Activated gamma-delta T cell treated with anti-CD3 and anti-CD28 coated beads, Interleukin-2, amount 50 U/mL, for 16 hours (primary cell): ENCODE data around the gene RAB31.
"Not testable (repeated sequence)": the region's sequence is repeated elsewhere in the genome, so short reads cannot be mapped to it uniquely, and the experiment has no call there.

ENCODE experiments used
- DNase-seq: peaks from one replicate; pipeline ENCODE4 v3.0.0-alpha.2; 2020; ENCODE audit warnings: low read depth

The RAB31 gene, protein sequence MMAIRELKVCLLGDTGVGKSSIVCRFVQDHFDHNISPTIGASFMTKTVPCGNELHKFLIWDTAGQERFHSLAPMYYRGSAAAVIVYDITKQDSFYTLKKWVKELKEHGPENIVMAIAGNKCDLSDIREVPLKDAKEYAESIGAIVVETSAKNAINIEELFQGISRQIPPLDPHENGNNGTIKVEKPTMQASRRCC

DNA sequence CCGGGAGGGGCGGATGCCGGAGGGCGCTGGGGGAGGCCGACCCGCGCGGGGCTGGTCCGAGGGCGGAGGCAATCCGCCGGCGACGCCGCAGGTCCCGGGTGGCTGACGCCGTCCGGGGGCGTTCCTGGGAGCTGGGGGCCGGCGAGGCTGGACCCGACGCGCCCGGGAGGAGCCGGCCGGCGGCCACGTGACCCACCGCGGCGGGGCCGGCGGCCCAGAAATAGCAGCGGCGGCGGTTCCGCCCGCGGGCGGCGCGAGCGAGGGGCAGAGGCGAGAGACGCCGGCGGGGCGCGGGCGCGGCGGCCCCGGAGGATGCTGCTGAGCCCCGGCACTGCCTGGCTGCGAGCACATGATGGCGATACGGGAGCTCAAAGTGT, at the start of gene RAB31:
Gene RAB31 (plus strand): TSS at position 245 of the 377 bp plus-strand sequence. CDS start 105 bp downstream, at position 350.
- DNase-seq, result no peak

DNA sequence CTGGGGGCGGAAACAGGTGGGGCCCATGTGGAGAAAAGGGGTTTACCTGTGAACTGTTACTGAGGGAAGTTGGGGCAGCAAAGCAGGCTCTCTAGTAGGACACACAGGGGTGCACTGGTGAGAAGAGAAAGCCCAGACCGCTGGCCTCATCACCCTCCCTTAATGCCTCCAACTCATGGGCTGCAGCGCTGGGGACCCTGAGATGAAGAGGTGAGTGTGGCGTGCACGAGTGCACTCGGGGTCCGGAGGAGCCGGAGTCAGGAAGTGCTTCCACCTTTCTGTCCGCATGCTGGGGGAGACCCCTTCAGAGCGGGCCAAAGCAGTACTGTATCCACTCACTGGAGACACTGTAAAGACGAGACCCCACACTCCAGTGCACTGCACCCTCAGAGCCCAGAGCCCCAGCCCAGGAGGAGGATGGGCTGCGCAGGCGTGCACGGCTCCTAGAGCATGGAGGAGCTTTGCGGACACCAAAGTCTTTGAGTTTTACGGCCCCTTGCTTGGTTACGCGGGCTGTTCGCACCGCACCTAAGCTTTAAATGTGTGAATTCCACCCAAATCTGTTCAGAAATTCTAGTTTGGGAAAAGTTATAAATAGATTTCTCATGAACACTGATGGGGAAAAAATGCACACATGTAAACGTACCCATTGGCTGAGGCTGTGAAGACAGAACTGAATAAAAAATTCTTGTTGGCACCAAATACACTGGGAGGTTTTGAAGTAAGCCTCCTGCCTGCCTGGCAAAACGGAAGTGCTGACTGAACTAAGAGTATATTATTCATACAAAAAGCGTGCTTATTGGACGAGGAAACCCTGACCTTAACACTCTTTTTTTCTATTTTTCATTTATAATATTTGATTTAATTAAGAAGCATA, 48.4 kb upstream of the RAB31 start:
- no peak for DNase-seq

DNA sequence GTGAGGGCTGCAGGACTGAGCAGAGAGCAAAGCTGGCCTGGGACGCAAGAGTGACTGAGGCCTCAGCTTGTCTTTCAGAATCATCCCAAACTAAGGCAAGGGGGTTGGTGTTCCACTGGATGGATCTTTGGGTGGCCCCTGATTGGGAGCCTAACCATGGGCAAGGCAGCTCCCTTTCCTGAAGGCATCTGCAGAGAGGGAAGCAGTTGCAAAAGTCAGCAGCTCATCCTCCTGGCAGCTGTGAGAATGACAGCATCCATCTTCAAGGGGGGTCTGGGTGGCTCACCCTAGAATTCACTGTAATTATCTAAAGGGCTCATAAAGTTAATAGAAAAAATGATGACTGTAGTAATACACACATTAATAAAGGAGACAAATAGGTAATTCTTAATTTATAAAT, 46.5 kb upstream of the RAB31 start:
- no peak for DNase-seq

DNA sequence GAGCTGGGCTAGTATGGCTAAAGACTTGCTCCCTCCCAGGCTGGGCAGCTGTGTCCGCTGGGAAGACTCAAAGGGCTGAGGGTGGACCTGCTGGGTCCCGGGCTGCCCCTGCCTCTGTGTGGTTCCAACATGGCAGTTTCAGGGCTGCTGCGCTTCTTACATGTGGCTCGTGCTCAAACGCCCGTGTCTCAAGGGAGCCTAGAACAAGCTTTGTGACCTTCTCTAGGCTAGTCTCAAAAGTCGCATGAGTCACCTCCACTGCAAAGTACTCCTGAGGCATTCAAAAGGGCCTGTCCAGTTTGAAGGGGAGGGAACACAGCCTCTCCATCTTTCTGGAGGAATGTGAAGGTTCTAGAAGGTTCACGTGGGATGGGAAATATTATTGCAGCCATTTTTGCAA, 44.7 kb upstream of the RAB31 start:
- DNase-seq, result no peak

DNA sequence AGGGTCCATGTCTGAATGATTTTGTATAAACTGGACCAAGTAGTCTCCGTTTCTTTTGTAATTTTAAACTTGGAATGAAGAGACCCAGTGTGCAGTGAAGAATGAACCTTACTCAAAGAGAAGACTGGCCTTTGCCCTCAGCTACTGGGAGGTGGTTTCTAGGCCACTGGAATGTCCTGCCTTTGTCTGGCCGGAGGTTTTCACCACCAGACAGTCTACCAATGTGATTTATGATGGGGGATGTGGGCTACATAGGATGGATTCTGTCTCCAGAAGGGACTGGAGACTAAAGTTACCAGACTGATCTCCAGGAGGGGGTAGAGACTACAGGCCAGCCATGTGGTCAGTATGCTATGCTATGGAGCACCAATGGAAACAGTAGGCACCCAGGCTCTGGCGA, 42.8 kb upstream of the RAB31 start:
- DNase-seq, result no peak

DNA sequence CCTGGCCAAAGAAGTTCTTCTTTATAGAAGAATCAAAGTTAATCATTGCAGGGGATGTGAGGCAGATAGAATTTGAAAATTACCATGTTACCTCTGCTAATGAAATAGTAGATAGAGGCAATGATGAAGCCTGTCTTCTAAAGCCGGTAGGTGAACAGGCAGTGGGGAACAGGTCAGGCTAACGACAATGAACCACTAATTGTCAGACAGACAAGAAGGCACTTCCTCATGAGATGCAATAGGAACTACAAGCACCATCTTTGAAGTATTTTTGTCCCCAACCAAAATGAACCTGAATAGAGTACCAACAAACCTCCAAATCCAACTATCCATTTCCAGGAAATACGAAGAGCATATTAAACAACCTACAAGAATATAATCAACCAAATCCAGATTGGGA, 41.6 kb upstream of the RAB31 start:
- DNase-seq, result no peak

DNA sequence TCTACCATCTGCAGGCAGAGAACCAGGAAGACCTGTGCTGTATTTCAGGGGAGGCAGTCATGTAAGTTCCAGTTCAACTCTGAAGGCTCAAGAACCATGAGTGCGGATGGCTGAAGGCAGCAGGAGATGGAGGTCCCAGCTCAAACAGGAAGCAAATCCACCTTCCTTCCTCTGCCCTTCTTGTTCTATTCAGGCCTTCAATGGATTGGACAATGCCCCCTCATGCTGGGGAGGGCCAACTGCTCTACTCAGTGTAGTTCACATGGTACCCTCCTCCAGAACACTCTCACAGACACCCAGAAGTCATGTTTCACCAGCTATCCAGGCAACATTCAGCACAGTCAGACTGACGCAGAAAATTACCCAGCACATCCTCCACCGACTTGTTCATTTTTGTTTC, 39.1 kb upstream of the RAB31 start:
- no peak for DNase-seq

DNA sequence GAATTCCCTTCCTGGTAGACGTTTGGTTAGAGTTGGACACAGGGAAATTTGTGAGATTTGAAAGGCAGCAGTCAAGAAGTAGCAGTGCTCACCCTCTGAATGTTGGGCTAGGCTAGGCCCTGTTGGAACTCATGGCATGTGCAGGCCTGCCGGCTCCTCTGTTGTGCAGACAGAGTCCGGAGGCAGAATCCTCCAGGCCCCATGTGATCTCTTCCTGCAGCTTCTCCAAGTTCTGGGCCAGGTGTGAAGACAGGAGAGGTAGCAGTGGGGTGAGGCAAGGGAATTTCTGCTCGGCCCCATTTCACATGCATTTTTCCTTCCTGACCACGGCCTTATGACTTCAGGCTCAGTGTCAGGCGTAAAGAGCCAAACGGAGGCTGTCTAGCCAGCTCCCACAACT, 36.9 kb upstream of the RAB31 start:
- no peak for DNase-seq

DNA sequence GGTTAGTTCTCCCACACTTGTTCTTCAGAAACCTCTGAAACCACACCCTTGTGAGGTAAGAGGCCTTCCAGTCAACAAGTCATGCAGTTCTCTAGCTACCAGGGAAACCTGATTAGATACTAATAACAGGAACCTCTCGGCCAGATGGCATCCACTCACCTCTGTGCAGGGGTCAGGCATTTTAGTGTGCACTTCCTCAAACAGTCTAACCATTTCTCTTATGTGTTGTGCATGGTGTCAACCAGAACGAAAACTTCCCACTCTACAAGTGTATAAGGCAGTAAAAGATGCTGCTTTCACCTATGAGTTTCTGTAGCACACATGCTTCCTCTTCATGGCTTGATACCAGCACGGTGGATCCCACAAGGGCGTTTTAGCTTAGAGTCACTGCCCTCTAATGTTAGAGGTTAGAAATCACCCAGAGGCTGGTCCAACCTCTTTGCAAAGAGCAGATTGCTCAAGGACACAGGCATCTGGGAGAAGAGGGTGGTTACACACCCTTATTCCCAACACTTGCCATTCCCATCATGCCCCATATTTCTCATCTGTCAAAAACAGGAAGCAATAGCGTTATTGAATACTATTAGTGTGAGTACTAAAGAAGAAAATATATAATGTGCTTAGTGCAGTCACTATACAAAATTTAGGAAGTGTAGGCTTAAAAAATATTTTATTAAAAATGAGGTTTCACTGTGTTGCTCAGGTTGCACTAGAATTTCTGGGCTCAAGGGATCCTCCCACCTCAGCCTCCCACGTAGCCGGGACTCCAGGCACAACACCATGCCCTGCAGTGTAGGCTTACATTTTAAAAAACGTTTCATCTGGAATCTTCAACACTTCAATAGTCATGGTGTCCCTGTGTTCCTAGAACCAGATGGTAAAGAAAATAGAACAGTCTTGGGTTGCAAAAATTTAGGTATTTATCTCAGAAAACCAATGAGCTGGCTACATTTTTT, 34.5 kb upstream of the RAB31 start:
- DNase-seq, result no peak

DNA sequence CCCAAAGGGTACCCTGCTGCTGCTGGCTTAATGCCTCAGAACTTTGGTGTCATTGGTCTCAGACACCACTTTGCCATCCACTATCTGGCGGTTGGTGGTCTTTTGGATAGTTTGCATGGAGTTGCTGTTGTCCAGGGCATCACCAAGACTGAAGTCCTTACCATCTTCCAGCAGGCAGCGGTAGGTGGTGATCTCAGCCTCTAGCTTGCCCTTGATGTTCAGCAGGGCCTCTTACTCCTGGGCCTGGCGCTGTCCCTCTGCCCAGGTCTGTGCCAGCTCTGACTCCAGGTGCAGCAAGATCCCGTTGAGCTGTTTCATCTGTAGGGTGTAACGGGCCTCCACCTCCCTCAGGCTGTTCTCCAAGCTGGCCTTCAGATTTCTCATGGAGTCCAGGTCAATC, 29.9 kb upstream of the RAB31 start:
- DNase-seq, result not testable (repeated sequence)

DNA sequence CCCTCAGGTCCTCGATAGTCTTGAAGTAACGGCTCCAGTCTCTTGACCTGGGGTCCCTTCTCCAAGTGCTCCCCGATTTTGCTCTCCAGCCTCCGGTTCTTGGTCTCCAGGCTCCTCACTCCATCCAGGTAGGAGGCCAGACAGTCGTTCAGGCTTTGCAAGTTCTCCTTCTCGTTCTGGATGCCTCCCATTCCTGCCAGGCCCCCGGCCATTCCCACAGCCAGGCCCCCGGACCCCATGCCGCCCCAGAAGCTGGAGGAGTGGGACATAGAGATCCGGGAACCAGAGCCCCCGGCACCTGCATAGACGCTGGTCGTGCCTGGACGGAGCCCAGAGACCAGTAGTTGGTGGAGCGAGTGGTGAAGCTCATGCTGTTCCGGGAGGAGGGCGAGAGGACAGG, 29.0 kb upstream of the RAB31 start:
- DNase-seq, result no peak

DNA sequence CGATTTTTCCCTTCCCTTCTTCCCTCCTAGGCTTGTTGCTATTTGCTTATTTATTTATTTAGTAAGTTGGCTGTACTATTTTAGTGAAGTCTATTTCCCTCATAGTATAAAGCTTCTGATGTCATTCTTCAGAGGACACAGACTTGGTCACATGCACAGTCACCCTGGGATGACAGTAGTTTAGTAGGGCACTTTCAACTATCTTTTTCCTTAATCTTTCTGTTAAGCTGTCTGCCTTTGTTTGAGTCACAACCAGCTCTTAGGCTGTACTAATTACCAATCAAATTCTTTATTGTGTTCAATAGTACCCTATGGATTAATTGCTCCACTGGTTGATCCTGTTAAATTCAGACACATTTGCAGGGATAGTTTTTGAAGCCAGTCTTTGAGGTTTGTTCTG, 26.9 kb upstream of the RAB31 start:
- DNase-seq, result no peak

DNA sequence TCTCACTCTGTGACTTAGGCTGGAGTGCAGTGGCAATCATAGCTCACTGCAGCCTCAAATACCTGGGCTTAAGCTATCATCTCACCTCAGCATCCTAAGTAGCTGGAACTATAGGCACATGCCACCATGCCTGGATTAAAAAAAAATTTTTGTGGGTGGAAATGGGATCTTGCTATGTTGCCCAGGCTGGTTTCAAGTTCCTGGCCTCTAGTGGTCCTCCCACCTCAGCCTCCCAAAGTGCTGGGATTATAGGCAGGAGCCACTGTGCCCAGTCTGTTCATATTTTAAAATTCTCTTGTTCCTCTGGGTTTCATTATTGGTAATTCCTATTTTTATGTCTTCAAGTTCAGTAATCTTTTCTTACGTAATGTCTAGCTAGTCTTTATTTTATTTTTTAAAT, 25.5 kb upstream of the RAB31 start:
- no peak for DNase-seq

DNA sequence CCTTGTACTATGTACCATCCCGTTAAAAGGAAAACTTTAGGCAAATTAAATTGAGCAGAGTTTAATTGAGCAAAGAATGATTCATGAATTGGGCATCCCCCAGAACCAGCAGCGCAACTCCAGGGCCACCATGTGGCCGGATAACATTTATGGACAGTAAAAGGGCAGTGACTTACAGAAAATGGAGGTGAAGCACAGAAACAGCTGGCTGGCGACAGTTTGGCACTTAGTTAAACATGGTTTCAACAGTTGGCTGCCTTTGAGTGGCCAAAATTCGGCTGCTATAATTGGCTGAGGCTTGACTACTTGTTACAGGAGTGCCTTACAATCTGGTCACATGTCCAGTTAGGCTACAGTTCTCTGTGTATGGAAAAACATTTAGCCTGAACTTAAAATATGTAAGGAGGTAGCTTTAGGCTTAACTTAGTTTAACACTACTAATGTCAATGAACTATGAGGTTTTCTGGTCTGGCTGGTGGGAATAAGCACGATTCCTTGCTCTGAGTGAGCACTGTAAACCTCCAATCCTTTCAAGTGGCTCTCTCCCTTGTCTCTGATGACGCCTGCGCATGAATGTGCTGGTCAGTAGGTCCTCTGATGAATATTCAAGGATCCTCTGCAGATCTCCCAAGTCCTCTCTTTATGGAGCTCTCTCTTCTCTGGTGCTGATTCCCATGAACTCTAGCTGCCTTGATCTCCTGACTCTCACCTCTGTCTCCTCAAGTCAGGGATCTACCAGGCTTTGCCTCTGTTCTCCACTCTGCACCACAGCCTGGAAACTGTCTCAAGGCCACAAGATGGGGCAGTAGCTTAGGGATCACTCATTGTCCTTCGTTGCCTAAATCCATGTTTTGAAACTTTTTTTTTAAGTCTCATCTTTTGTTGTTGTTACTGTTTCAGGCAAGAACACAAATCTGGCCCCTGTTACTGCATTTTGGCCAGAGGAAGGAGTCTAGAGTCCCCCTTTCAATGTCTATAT, 24.4 kb upstream of the RAB31 start:
- DNase-seq, result no peak

DNA sequence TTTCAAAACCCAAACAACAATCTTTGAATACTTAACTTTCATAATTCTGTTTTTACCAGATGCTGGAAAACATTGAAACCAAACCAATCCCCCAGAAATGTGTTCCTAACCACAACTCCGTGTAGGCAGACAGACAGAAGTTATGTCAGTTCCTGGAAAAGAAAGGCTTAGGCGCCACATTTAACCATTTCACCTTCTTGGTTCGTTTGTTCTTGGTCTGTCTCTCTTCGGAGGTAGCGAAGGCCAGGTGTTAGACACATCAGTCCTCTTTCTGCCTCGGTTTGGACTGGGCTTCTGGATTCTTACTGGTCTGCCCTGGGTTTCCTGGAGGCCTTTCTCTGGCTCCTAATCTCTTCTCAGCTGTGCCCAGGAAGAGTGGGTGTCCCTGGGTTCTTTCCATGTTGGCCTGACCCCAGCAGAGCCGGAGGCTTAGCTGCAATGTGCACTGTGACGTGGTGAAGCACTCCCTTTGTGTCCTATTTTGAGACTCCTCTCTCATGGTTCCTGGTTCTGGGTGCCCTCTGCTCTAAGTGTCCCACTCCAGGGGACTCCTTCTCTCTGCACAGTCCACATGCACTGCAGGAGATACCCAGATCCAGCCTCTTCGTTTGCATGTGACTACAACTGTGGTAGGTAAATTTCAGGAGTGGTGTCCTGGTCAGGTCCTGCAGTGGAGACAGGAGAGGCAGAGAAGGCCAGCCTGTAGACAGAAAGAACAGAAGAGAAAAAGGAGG, 23.1 kb upstream of the RAB31 start:
- no peak for DNase-seq

DNA sequence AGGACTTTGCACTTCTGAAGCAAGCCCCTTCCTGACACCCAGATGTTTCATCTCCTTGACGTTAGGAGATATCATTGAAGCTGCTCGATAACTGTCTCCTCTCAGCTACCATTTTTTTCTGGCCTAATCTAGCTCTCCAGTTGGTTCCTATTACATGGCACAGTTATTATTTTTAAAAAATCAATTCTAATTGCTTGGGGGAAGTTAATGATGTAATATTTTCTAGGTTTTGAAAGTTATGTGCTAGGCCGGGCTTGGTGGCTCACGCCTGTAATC, 22.5 kb upstream of the RAB31 start:
- DNase-seq, result no peak

DNA sequence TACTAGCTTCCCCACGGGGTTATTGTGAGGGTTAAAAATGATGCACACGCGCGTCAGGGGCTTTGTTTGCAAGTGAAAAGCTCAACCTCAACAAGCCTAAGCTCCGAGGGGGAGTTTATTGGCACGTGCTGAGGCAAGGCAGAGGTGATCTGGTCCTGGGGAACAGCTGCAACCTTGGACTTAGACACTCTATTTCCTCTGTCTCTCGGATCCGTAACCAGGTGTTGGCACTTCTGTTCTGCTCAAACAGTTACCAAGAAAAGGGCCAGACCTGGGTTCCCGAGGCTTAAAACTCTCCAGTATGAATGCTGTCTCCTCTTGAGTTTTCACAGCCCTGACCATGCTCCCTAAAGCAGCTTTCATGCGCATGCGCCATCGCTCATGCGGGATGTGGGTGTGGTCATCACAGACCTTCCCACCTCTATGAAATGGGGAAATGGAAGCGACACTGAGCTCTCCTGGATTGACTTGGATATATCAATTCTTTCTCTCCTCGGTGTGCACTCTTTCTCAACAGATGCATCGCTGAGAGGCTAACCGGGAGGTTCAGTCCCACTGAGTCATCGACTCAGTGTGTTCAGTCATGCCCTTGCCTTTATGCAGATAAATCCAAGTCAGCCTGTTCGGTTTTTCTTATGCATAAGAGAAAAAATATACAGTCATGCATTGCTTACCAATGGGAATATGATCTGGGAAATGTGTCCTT, 19.9 kb upstream of the RAB31 start:
- no peak for DNase-seq

DNA sequence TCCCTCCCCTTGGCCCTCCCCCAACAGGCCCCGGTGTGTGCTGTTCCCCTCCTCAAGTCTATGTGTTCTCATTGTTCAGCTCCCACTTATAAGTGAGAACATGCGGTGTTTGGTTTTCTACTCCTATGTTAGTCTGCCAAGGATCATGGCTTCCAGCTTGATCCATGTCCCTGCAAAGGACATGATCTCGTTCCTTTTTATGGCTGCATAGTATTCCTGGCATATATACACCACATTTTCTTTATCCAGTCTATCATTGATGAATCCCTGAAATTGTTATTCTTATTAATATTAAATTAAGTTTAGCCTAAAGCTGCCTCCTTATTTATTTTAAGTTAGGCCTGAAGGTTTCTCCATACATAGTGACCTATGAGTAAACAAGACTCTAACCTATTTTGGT, 18.8 kb upstream of the RAB31 start:
- DNase-seq, result no peak

DNA sequence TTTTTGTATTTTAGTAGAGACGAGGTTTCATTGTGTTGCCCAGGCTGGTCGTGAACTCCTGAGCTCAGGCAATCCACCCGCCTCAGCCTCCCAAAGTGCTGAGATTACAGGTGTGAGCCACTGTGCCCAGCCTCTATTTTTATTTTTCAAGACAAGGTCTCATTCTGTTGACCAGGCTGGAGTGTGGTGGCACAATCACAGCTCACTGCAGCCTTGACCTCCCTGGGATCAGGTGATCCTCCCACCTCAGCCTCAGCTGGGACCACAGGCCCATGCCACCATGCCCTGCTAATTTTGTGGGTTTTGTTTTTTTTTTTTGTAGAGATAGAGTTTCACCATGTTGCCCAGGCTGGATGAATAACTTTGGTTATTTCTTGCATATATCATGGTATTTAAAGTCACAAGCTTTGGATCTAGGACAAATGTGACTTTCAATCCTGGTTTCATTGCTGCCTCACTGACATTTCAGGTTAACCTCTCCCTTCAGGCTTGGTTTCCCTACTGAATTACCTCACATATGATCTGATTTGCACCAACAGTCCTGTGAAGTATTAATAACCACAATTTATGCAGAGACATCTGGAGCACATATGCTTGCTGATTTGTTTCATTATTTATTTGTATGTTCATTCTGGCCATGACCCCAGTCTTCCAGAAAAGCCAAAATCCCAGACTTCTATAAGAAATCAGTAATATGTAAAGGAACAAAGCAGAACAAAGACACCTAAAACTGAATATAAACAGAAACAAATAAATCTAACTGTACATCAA, 17.5 kb upstream of the RAB31 start:
- DNase-seq, result no peak

DNA sequence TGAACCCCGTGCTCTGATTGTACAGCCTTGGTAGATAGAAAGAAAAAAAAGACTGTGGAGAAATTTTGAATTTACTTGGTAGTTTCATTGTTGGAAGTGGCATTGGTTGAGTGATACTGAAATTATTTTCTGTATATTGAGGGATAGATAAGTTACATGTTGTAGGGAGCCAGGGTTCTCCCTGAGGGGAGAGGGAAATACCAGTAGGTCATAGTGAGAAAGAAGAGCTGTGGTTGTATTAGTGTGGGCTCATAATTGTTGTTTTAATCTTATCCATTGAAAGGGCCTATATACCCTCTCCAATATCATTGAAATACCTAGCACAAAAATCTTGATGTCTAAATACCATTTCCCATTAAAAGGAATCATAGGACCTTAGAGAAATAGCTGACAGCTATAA, 16.9 kb upstream of the RAB31 start:
- DNase-seq, result no peak
